Measurements from ENCODE around the gene FSTL4.

Gene FSTL4

GRCh38 chr5:133292300-133292699, 320.0 kb downstream of the FSTL4 start:
- no peak overlapping the region for H3K4me3 Mint-ChIP-seq
- no peaks in the 10 kb centered on the region for H3K27me3 Mint-ChIP-seq
- H3K4me1 Mint-ChIP-seq, result no peaks in the 10 kb centered on the region
- H3K36me3 Mint-ChIP-seq, result no peaks in the 10 kb centered on the region
- ATAC-seq, result no peak
- H3K27ac Mint-ChIP-seq, result no peak overlapping the region
- no peaks in the 10 kb centered on the region for H3K9me3 Mint-ChIP-seq

DNA sequence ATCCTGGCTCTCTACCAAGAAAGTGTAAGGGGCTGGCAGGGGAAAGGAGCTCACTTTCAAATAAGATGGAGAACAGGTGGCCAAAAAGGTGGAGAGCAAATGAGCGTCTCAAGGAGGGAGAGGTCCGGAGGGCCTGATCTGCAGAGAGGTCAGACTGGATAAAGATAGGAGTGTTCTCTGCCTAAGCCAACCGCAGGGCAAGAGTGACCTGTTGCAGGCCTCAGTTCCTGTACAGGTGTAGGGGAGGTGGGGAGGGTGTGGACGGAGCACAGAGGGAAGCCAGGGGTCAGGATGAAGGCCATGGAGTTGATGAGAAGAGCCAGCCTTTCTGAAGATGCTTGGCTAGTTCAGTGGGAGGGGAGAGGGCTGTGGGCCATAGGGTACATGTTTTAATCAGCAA, 320.8 kb downstream of the FSTL4 start:
- no peak overlapping the region for H3K4me3 Mint-ChIP-seq
- no peaks in the 10 kb centered on the region for H3K9me3 Mint-ChIP-seq
- H3K4me1 Mint-ChIP-seq, result no peaks in the 10 kb centered on the region
- ATAC-seq, result no peak
- H3K36me3 Mint-ChIP-seq, result no peaks in the 10 kb centered on the region
- no peaks in the 10 kb centered on the region for H3K27me3 Mint-ChIP-seq
- peak overlapping the region; percentile 2 for H3K27ac Mint-ChIP-seq

DNA sequence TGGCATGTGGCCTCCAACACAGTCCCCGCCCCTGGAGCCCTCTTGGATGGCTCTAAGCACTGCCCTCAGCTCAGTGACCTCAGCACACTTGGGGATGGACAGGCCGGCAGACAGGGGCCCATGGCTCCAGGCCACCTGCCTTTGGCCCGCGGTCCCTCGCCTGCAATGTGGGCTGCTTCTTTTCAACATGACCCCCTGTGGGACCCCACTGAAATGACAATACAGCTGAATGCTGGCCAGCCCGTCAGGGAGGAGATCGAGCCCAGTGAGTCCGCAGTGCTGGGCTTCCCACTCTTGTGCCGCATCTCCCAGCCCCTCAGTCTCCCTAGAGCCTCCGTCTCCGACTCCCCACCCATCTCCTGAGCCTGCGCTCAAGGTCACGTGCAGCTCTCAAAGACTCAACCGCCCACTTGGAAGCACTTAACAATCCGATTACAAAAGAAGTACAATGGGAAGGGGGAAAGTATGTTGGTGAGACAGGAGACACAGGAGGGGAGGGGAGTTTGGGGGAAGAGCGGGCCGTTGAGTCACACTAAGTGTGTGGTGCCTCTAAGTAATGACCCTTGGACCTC, 321.6 kb downstream of the FSTL4 start:
- H3K4me1 Mint-ChIP-seq, result no peaks in the 10 kb centered on the region
- ATAC-seq, result no peak
- peak overlapping the region; percentile 2 for H3K27ac Mint-ChIP-seq
- no peaks in the 10 kb centered on the region for H3K36me3 Mint-ChIP-seq
- H3K4me3 Mint-ChIP-seq, result no peak overlapping the region
- H3K27me3 Mint-ChIP-seq, result no peaks in the 10 kb centered on the region
- no peaks in the 10 kb centered on the region for H3K9me3 Mint-ChIP-seq

GRCh38 chr5:133289686-133290367, 322.5 kb downstream of the FSTL4 start:
- Mint-ChIP-seq H3K36me3 (no peaks in the 10 kb centered on the region), H3K27ac (no peak overlapping the region), H3K4me3 (no peak overlapping the region), H3K27me3 (no peaks in the 10 kb centered on the region), H3K9me3 (no peaks in the 10 kb centered on the region), H3K4me1 (no peaks in the 10 kb centered on the region)
- no peak for ATAC-seq

- Mint-ChIP-seq H3K9me3 (no peaks in the 10 kb centered on the region), H3K4me3 (no peak overlapping the region), H3K4me1 (no peaks in the 10 kb centered on the region), H3K36me3 (no peaks in the 10 kb centered on the region), H3K27ac (no peak overlapping the region), H3K27me3 (no peaks in the 10 kb centered on the region)
- peak; percentile 25 for ATAC-seq
Measured at GRCh38 chr5:133287500-133287899, 324.8 kb downstream of the FSTL4 start.

DNA sequence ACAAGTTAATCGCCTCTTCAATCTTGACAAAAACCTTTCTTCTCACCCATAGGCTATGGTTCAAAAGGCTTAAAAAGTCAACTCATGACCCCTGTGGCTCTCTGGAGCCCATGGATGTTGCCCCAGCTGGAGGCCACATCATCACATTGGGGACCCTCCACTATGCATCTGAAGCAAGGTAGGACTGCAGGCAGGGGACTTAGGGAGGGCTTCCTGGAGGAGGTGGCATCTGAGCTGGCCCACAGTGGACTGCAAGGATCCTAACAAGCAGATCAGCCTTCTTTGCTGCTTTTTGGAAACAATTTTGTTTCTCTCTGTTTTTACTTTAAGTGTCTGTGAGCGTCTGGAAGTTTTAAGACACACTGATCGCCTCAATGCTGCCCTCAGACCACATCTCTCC, 325.9 kb downstream of the FSTL4 start:
- H3K27ac Mint-ChIP-seq, result no peak overlapping the region
- no peaks in the 10 kb centered on the region for H3K4me1 Mint-ChIP-seq
- H3K9me3 Mint-ChIP-seq, result no peaks in the 10 kb centered on the region
- ATAC-seq, result no peak
- H3K36me3 Mint-ChIP-seq, result no peaks in the 10 kb centered on the region
- H3K27me3 Mint-ChIP-seq, result no peaks in the 10 kb centered on the region
- H3K4me3 Mint-ChIP-seq, result no peak overlapping the region

GRCh38 chr5:133285583-133286021, 326.7 kb downstream of the FSTL4 start:
- H3K36me3 Mint-ChIP-seq, result no peaks in the 10 kb centered on the region
- H3K4me1 Mint-ChIP-seq, result no peaks in the 10 kb centered on the region
- H3K9me3 Mint-ChIP-seq, result no peaks in the 10 kb centered on the region
- H3K4me3 Mint-ChIP-seq, result no peak overlapping the region
- no peak overlapping the region for H3K27ac Mint-ChIP-seq
- no peaks in the 10 kb centered on the region for H3K27me3 Mint-ChIP-seq
- no peak for ATAC-seq

DNA sequence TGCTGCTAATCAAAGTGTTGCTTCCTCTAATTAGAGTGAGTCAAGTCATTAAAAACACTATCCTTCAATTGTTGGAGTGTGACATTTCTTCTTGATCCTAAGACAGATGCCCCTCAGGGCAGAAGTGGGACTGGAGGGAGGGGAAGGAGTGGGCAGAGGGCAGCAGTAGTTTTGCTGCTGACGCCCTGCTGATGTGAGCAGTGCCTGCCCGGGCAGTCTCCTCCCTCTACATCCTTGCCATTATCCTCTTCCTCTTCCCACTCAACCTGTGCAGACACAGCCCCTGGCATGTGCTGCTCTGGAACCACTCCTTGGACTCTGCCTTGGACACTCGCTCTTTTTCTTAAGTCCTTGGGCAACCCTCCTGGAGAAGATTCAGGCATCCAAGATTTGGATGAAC, 328.0 kb downstream of the FSTL4 start:
- no peak overlapping the region for H3K4me3 Mint-ChIP-seq
- H3K36me3 Mint-ChIP-seq, result no peaks in the 10 kb centered on the region
- no peak overlapping the region for H3K27ac Mint-ChIP-seq
- H3K9me3 Mint-ChIP-seq, result no peaks in the 10 kb centered on the region
- no peaks in the 10 kb centered on the region for H3K27me3 Mint-ChIP-seq
- no peaks in the 10 kb centered on the region for H3K4me1 Mint-ChIP-seq
- no peak for ATAC-seq

GRCh38 chr5:133278317-133278716, 334.0 kb downstream of the FSTL4 start:
- Mint-ChIP-seq H3K27me3 (no peaks in the 10 kb centered on the region), H3K9me3 (no peaks in the 10 kb centered on the region), H3K36me3 (no peaks in the 10 kb centered on the region), H3K4me1 (no peaks in the 10 kb centered on the region), H3K27ac (no peak overlapping the region), H3K4me3 (no peak overlapping the region)
- no peak for ATAC-seq

- no peak for ATAC-seq
- Mint-ChIP-seq H3K27ac (no peak overlapping the region), H3K4me1 (no peaks in the 10 kb centered on the region), H3K9me3 (no peaks in the 10 kb centered on the region), H3K27me3 (no peaks in the 10 kb centered on the region), H3K4me3 (no peak overlapping the region), H3K36me3 (no peaks in the 10 kb centered on the region)
Measured at GRCh38 chr5:133277744-133278143, 334.6 kb downstream of the FSTL4 start.

DNA sequence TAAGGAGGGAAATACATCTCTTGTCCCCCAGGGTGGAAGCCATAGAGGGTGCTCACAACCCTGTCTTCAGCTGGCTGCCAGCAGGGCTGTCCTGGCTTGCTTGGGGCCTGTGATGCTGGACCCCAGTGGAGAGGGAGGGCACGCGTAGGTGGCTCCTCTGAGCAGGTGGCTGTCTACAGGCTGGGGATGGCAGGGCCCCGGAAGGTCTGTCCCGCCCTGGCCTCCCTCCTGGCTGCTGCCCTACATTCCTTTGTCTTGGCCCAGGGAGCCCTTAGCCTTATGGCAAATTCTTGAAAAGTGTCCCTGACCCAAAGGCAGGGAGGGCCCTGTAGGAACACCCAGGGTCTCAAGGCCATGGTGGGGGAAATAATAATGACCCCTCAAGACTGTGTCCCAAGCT, 336.2 kb downstream of the FSTL4 start:
- Mint-ChIP-seq H3K9me3 (no peaks in the 10 kb centered on the region), H3K27me3 (no peaks in the 10 kb centered on the region), H3K36me3 (no peaks in the 10 kb centered on the region), H3K27ac (no peak overlapping the region), H3K4me3 (no peak overlapping the region), H3K4me1 (no peaks in the 10 kb centered on the region)
- no peak for ATAC-seq

GRCh38 chr5:133275631-133276030, 336.7 kb downstream of the FSTL4 start:
- Mint-ChIP-seq H3K4me3 (no peak overlapping the region), H3K9me3 (no peaks in the 10 kb centered on the region), H3K27me3 (no peaks in the 10 kb centered on the region), H3K27ac (no peak overlapping the region), H3K4me1 (no peaks in the 10 kb centered on the region), H3K36me3 (no peaks in the 10 kb centered on the region)
- ATAC-seq, result no peak

DNA sequence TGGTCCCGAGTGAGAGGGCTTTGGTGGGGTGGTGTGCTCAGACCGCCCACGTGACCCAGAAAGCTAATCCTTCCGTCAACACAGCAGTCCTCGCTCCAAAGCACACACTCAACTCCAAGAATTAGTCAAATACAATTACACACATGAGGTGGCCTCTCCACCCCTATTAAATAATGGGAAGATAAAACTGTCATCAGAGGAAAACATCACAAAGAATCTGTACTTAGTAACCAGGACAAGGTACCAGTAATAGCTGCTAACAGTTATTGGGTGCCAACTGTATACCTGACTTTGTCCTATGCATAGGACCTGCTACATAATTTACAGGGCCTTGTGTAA, 337.8 kb downstream of the FSTL4 start:
- H3K9me3 Mint-ChIP-seq, result no peaks in the 10 kb centered on the region
- H3K27me3 Mint-ChIP-seq, result no peaks in the 10 kb centered on the region
- no peak overlapping the region for H3K27ac Mint-ChIP-seq

DNA sequence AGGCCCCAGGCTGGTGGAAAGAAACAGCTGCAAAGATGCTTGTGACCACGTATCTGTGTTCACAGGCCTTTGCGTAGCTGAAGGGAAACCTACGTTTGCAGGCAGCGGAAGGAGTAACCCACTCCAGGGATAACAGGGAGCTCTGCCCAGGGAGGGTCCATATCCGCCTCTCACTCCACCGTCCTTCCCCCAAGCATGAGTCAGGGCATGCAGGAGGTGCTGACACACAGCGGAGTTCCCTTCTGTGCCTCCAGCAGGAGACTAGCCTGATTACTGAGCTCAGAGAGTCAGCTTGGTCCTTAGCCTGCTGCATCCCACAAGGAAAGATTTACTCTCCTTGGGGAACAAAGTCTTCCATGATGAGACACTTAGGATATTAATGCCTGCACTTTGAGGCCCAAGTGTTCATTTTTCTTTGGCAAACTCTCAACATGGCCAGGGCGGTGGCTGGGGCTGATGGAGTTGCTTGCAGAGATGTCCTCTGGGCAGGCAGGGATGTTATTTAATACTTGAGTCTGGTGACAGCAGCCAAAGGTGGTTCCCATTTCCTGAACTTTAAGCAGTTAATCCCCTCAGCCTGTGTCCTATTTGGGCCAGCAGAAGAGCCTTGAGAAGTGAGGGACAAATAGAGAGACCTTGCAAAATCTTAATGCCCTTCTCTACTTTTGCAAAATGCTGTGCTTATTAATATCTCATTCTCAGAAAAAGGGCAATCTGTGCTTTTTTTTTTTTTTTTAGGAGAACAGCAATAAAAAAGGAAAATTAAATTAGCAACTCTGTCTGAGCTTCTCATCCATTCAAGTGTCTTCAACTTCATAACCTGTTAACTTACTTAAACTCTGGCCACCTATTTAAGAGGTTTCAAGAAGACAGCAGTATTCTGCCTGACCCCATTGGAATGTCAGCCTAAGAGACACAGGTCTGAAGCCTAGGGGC, 338.4 kb downstream of the FSTL4 start:
- H3K4me3 Mint-ChIP-seq, result no peak overlapping the region
- H3K27me3 Mint-ChIP-seq, result no peaks in the 10 kb centered on the region
- H3K27ac Mint-ChIP-seq, result no peak overlapping the region
- H3K4me1 Mint-ChIP-seq, result no peaks in the 10 kb centered on the region
- no peaks in the 10 kb centered on the region for H3K9me3 Mint-ChIP-seq
- H3K36me3 Mint-ChIP-seq, result no peaks in the 10 kb centered on the region
- no peak for ATAC-seq

More for the DNA sequence above, 337.8 kb downstream of the FSTL4 start:
- H3K4me3 Mint-ChIP-seq, result no peak overlapping the region
- ATAC-seq, result no peak
- no peaks in the 10 kb centered on the region for H3K4me1 Mint-ChIP-seq
- no peaks in the 10 kb centered on the region for H3K36me3 Mint-ChIP-seq

- no peaks in the 10 kb centered on the region for H3K27me3 Mint-ChIP-seq
Measured at GRCh38 chr5:133272345-133272744, 340.0 kb downstream of the FSTL4 start.

GRCh38 chr5:133271606-133272005, 340.7 kb downstream of the FSTL4 start:
- Mint-ChIP-seq H3K9me3 (no peaks in the 10 kb centered on the region), H3K27me3 (peaks cover 7% of the 10 kb centered on the region), H3K27ac (no peak overlapping the region), H3K4me1 (no peaks in the 10 kb centered on the region), H3K4me3 (no peak overlapping the region), H3K36me3 (no peaks in the 10 kb centered on the region)
- no peak for ATAC-seq

More at GRCh38 chr5:133272345-133272744, 340.0 kb downstream of the FSTL4 start:
- no peaks in the 10 kb centered on the region for H3K4me1 Mint-ChIP-seq
- no peaks in the 10 kb centered on the region for H3K36me3 Mint-ChIP-seq
- no peak overlapping the region for H3K4me3 Mint-ChIP-seq
- H3K27ac Mint-ChIP-seq, result no peak overlapping the region
- H3K9me3 Mint-ChIP-seq, result no peaks in the 10 kb centered on the region
- ATAC-seq, result no peak

Data from stimulated activated memory B cell treated with anti-CD40 and anti-IgM and Interleukin-4, amounts not matched to agents 10 μg/mL and 1 μg/mL and 100 μg/mL, for 72 hours (primary cell).